Erythroblast (primary cell): ENCODE measurements around the gene SOX6.

Source experiments
- GATA1 ChIP-seq: IDR thresholded peaks from 2 replicates; pipeline ENCODE4 v1.6.1; 2011; ENCODE audit warnings: low read depth, mild to moderate bottlenecking, control low read depth, low read length, moderate library complexity
- POLR2A ChIP-seq: IDR thresholded peaks from 2 replicates; pipeline ENCODE4 v1.6.1; 2011; ENCODE audit warnings: mild to moderate bottlenecking, low read length

DNA sequence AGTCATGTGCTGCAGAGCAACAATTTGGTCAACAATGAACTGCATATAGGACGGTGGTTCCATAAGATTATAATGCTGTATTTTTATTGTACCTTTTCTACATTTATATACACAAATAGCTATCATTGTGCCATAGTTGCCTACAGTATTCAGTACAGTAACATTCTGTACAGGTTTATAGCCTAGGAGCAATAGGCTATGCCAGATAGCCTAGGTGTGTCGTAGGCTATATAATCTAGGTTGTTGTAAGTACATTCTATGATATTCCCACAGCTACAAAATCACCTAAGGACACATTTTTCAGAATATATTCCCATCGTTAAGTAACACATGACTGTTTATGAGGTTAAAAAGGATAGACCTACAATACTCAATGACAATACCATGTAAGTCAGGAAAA is 423.9 kb downstream of the SOX6 start:
- no peak for TF ChIP-seq POLR2A
- TF ChIP-seq GATA1: no peak
